Measurements from ENCODE around the gene GARNL3. TPM values are rescaled to one million over a fixed set of nuclear protein-coding genes. Genes with fewer than 3 reads are reported as not detected.

Gene GARNL3
- total RNA-seq, 1 experiment from 2014 or later, result 15.5 TPM

DNA sequence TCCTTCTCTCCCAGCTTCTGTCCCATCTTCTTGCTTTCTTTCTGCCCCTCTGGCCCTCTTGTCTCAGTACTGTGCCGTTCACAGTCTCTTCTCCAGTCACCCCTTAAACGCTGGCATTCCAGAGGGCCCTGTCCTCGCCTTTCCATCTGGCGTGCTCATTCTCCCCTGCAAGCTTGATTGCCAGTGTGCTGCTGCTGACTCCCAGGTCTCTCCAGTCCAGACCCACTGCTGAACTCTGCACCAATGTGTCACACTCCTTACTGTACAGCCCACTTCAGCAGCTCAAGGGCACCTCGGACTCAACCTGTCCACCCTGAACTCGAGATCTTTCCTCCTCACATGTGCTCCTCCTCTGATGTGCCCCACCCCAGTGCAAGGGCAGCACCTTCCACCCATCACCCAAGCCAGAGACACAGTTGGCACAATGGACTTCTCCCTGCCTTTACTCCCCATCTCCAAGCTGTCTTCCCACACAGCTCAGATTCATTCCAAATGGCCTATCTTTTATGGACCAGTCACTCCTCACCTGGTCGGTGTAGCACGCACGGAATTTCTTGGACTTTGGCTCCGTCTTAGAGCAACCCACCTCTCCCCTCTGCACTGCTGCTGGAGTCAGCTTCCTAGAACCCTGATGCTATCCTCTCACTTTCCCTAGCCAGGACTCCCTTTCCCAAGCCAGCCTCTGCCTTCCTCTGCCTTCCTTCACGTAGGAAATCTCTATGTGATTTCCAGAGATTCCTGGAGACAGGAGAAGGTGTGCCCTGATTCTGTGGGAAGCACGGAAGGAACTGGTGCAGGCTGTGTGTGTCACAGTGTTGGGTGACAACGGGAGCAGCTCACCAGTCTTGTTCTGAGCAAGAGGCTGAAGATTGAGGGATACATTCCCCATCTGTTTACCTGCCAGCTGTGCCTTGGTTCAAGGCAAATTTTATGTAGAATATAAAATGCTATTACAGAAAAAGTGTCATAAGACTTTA, 106.4 kb downstream of the GARNL3 start:
- CTCF ChIA-PET, result no interaction called here
- no TSS peak for BruUV-seq (replicated peaks)
- ATAC-seq (no peak), DNase-seq (no peak)
- Histone ChIP-seq H3K9me3 (ENCODE audit: low read length) (no peaks in the 10 kb centered on the region), H3K79me2 (ENCODE audit: low read length) (no peaks in the 10 kb centered on the region), H3K27me3 (ENCODE audit: low read length) (no peaks in the 10 kb centered on the region), H3F3A (ENCODE audit: low read length, unreplicated experiment) (no peaks in the 10 kb centered on the region), H2AFZ (ENCODE audit: low read length) (no peak overlapping the region), H3K9ac (ENCODE audit: low read length) (no peak overlapping the region), H3K4me3 (ENCODE audit: low read length) (no peak overlapping the region), H3K36me3 (ENCODE audit: low read depth, low read length) (no peaks in the 10 kb centered on the region), H3K4me1 (ENCODE audit: insufficient read depth, low read length) (no peaks in the 10 kb centered on the region), H4K20me1 (ENCODE audit: low read length) (no peaks in the 10 kb centered on the region), H3K4me2 (ENCODE audit: low read length) (no peak overlapping the region), H3K9me2 (replicated peaks; ENCODE audit: low read length) (no peaks in the 10 kb centered on the region), H3K27ac (ENCODE audit: low read length) (no peak overlapping the region)
- intact Hi-C loops (cut with micrococcal nuclease), result no loop called here
- POLR2A ChIA-PET (ENCODE audit: unreplicated experiment), result no interaction called here
- no peak for TF ChIP-seq EZH2phosphoT487 (IDR thresholded peaks at IDR 0.05; ENCODE audit: borderline replicate concordance, low read length)
- no peak for TF ChIP-seq CTCF (conservative IDR thresholded peaks at IDR 0.05; ENCODE audit: low read depth, low read length)
- TF ChIP-seq EZH2 (IDR thresholded peaks at IDR 0.05; ENCODE audit: low read length, unreplicated experiment), result no peak

DNA sequence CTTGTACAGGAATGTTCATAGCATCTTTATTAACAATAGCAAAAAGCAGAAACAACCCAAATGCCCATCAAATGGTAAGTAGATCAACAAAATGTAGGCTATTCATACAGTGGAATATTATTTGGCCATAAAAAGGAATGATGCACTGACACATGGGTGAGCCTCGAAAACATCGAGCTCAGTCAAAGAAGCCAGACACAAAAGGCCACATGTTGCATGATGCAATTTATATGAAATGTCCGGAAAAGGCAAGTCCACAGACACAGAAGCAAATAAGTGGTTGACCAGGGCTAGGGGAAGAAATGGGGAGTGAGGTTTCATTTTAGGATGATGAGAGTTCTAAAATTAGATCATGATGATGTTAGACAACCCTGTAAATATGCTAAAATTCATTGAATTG, 115.9 kb downstream of the GARNL3 start:
- intact Hi-C loops (cut with micrococcal nuclease), result loop anchor here (10.0 kb wide), 1 partner anchor 46 kb away; no protein-coding TSS in a partner anchor
- Histone ChIP-seq H3K9ac (ENCODE audit: low read length) (no peak overlapping the region), H4K20me1 (ENCODE audit: low read length) (no peaks in the 10 kb centered on the region), H3K4me1 (ENCODE audit: insufficient read depth, low read length) (no peaks in the 10 kb centered on the region), H2AFZ (ENCODE audit: low read length) (no peak overlapping the region), H3K9me3 (ENCODE audit: low read length) (no peaks in the 10 kb centered on the region), H3K27me3 (ENCODE audit: low read length) (no peaks in the 10 kb centered on the region), H3K9me2 (replicated peaks; ENCODE audit: low read length) (no peaks in the 10 kb centered on the region), H3K36me3 (ENCODE audit: low read depth, low read length) (no peaks in the 10 kb centered on the region), H3K27ac (ENCODE audit: low read length) (no peak overlapping the region), H3K4me2 (ENCODE audit: low read length) (no peak overlapping the region), H3K79me2 (ENCODE audit: low read length) (no peaks in the 10 kb centered on the region), H3F3A (ENCODE audit: low read length, unreplicated experiment) (no peaks in the 10 kb centered on the region), H3K4me3 (ENCODE audit: low read length) (no peak overlapping the region)
- ATAC-seq (no peak), DNase-seq (no peak)
- no TSS peak for BruUV-seq (replicated peaks)
- ChIA-PET POLR2A (ENCODE audit: unreplicated experiment) (interaction anchor here (0.7 kb wide), 1 partner anchor 23 kb away, joined by 14 read pairs; no protein-coding TSS in a partner anchor), CTCF (no interaction called here)
- TF ChIP-seq EZH2 (IDR thresholded peaks at IDR 0.05; ENCODE audit: low read length, unreplicated experiment), result no peak
- no peak for TF ChIP-seq CTCF (conservative IDR thresholded peaks at IDR 0.05; ENCODE audit: low read depth, low read length)
- TF ChIP-seq EZH2phosphoT487 (IDR thresholded peaks at IDR 0.05; ENCODE audit: borderline replicate concordance, low read length), result no peak

DNA sequence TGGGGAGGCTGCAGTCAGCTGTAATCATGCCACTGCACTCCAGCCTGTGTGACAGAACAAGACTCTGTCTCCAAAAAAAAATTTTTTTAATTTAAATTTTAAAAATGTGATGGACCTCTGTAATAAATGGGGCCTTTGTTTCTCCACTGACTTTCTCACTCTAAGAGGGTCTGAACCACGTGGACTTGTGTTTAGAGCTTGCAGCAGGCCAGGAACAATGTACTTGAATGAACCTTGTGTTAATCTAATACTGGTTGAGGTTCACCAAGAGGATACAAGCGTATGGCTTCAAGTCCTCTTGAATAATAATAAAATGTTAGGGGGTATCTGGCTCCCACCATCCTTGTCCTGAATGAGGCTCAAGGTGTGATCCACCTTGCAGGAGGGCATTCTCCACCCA, 118.0 kb downstream of the GARNL3 start:
- Histone ChIP-seq H3K9me3 (ENCODE audit: low read length) (no peaks in the 10 kb centered on the region), H3K4me2 (ENCODE audit: low read length) (no peak overlapping the region), H3K4me3 (ENCODE audit: low read length) (no peak overlapping the region), H3K27me3 (ENCODE audit: low read length) (no peaks in the 10 kb centered on the region), H4K20me1 (ENCODE audit: low read length) (no peaks in the 10 kb centered on the region), H3K79me2 (ENCODE audit: low read length) (no peaks in the 10 kb centered on the region), H3K4me1 (ENCODE audit: insufficient read depth, low read length) (no peaks in the 10 kb centered on the region; the same call in 1 of the 2 replicates), H3K36me3 (ENCODE audit: low read depth, low read length) (no peaks in the 10 kb centered on the region), H3F3A (ENCODE audit: low read length, unreplicated experiment) (no peaks in the 10 kb centered on the region), H2AFZ (ENCODE audit: low read length) (no peak overlapping the region), H3K9ac (ENCODE audit: low read length) (no peak overlapping the region), H3K27ac (ENCODE audit: low read length) (no peak overlapping the region), H3K9me2 (replicated peaks; ENCODE audit: low read length) (no peaks in the 10 kb centered on the region)
- intact Hi-C loops (cut with micrococcal nuclease), result loop anchor here (10.0 kb wide), 1 partner anchor 48 kb away; no protein-coding TSS in a partner anchor
- no TSS peak for BruUV-seq (replicated peaks)
- ChIA-PET POLR2A (ENCODE audit: unreplicated experiment) (no interaction called here), CTCF (no interaction called here)
- TF ChIP-seq EZH2 (IDR thresholded peaks at IDR 0.05; ENCODE audit: low read length, unreplicated experiment) (no peak), EZH2phosphoT487 (IDR thresholded peaks at IDR 0.05; ENCODE audit: borderline replicate concordance, low read length) (no peak)
- no peak for ATAC-seq
- DNase-seq, result no peak

All from PC-3 (cell line).